DOHH2 (cell line): ENCODE measurements around the gene PREX1.

Experiments
- CTCF ChIP-seq: fragments of 200-600 bp; sonication (generic); IDR thresholded peaks from one replicate; pipeline ENCODE4 v1.5.1; 2014; ENCODE audit warnings: antibody characterized with exemption, mild to moderate bottlenecking, low read depth, low read length; ENCODE audit not compliant: poor library complexity, severe bottlenecking
- EZH2phosphoT487 ChIP-seq: fragments of 200-600 bp; sonication (generic); IDR thresholded peaks from 2 replicates; pipeline ENCODE4 v1.6.1; 2017; ENCODE audit warnings: borderline replicate concordance, mild to moderate bottlenecking, antibody characterized with exemption, low read length, moderate library complexity, mixed read lengths

- TF ChIP-seq CTCF (no peak), EZH2phosphoT487 (no peak)
Observed at GRCh38 chr20:48640871-48641270, 186.9 kb downstream of the PREX1 start.
